Mucosa of descending colon (tissue), 3 donors: Measurements from ENCODE around the gene CCR6. TPM values are rescaled to one million over a fixed set of nuclear protein-coding genes. Genes with fewer than 3 reads are reported as not detected.

Experiments
- ATAC-seq: fragments of 200-7000 bp; cut with Tn5 transposase; one replicate; pipeline ENCODE4 v1.9.1; 2020; ENCODE audit warnings: mild to moderate bottlenecking, moderate library complexity
- DNase-seq, 3 donors: peaks; one replicate each; pipeline ENCODE4 v3.0.0-alpha.2; 2020
- H3K36me3 ChIP-seq: fragments of 200-600 bp; one replicate; pipeline ENCODE4 v1.8.0; 2021; ENCODE audit warnings: low read depth, mild to moderate bottlenecking
- H3K4me1 ChIP-seq: fragments of 200-600 bp; one replicate; pipeline ENCODE4 v1.8.0; 2021; ENCODE audit warnings: low read depth, mild to moderate bottlenecking
- H3K4me3 ChIP-seq: fragments of 200-600 bp; one replicate; pipeline ENCODE4 v1.8.0; 2021; ENCODE audit warnings: mild to moderate bottlenecking
- H3K9me3 ChIP-seq: fragments of 200-600 bp; one replicate; pipeline ENCODE4 v1.8.0; 2021; ENCODE audit warnings: mild to moderate bottlenecking
- CTCF ChIP-seq: fragments of 200-600 bp; IDR thresholded peaks from one replicate; pipeline ENCODE4 v1.8.0; 2022; ENCODE audit warnings: antibody characterized with exemption, mild to moderate bottlenecking
- intact Hi-C, 2 donors: fragments of 100-400 bp; cut with DNase I in 1 of 2; cut with micrococcal nuclease in 1 of 2; formaldehyde crosslinking; loops; one replicate each; pipeline versions ENCODE4 v1.11.0 to v1.11.1; 2022; cut with DNase I, micrococcal nuclease
- total RNA-seq, 3 donors: library from RNA; stranded (reverse); fragmentation: NEBNext Ultra II Directional in 2 of 3; extraction: Animal tissue kit (Norgen Biotek cat#: 25700) in 2 of 3; gene quantifications; one replicate each; pipeline versions ENCODE4 v1.2.1 to v1.2.4, GENCODE V29; 2021 to 2023
- donor health status: DM: no; HTN: no; CAD: no; lungs with moderate emphysema.
- donor health status: DM: no; HTN: no; CAD: no.
- donor health status: DM: no; HTN: yes; CAD: no.

Gene CCR6
- total RNA-seq, 3 donors from 2014 or later: 0.17 to 0.43 TPM; not detected in 1

DNA sequence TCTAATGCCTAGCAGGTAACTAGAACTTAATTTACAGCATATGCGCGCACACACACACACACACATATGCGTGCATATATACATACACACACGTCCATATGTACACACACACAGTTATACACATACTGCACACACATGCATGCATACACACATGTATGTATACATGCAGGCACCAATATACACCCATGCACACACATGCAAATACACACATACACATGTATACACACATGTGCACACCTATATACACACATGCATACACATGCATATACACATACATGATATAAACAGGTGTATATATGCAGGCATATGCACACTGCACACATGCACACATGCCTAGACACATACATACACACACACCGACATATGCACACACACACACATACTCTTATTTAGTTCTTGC, 1.9 kb downstream of the CCR6 start:
- H3K4me3 ChIP-seq: no peak overlapping the region
- no peaks in the 10 kb centered on the region for H3K36me3 ChIP-seq
- peaks cover 13% of the 10 kb centered on the region for H3K4me1 ChIP-seq
- DNase-seq (no peak), ATAC-seq (no peak)
- H3K9me3 ChIP-seq: no peaks in the 10 kb centered on the region
- intact Hi-C loops: no loop called here
- TF ChIP-seq CTCF: no peak

DNA sequence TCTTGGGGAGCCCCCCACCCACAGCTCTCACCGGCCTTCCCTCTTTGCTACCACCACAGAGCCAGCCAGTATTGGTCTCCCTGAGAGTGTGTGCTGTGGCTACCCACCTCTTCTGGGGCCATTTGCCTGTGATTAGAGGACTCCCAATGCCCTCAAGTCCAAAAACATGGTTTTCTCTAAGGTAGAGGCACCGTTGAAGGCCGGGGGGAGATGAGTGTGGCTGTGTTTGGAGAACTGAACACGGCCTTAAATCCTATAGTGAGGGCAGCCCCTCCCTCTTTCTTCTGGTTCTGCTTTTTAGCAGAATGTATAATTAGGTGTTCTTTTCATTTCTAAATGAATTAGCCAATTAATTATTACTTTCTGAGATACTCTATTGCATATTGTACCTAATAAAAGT, 2.5 kb downstream of the CCR6 start:
- intact Hi-C loops: no loop called here
- H3K36me3 ChIP-seq: no peaks in the 10 kb centered on the region
- H3K4me3 ChIP-seq: no peak overlapping the region
- ATAC-seq: no peak
- peaks cover 13% of the 10 kb centered on the region for H3K4me1 ChIP-seq
- DNase-seq: no peak
- no peak for TF ChIP-seq CTCF
- H3K9me3 ChIP-seq: no peaks in the 10 kb centered on the region

- no peak for ATAC-seq
- peaks cover 13% of the 10 kb centered on the region for H3K4me1 ChIP-seq
Measured at GRCh38 chr6:167125855-167126349, 3.0 kb downstream of the CCR6 start.

GRCh38 chr6:167127785-167128531, 5.1 kb downstream of the CCR6 start:
- Histone ChIP-seq H3K9me3 (no peaks in the 10 kb centered on the region), H3K4me1 (peaks cover 7% of the 10 kb centered on the region), H3K36me3 (no peaks in the 10 kb centered on the region), H3K4me3 (no peak overlapping the region)
- intact Hi-C loops: no loop called here
- ATAC-seq (no peak), DNase-seq (no peak)
- no peak for TF ChIP-seq CTCF

More at GRCh38 chr6:167125855-167126349, 3.0 kb downstream of the CCR6 start:
- TF ChIP-seq CTCF: no peak
- no peaks in the 10 kb centered on the region for H3K9me3 ChIP-seq
- no peak overlapping the region for H3K4me3 ChIP-seq
- H3K36me3 ChIP-seq: no peaks in the 10 kb centered on the region
- DNase-seq: no peak
- intact Hi-C loops: no loop called here

DNA sequence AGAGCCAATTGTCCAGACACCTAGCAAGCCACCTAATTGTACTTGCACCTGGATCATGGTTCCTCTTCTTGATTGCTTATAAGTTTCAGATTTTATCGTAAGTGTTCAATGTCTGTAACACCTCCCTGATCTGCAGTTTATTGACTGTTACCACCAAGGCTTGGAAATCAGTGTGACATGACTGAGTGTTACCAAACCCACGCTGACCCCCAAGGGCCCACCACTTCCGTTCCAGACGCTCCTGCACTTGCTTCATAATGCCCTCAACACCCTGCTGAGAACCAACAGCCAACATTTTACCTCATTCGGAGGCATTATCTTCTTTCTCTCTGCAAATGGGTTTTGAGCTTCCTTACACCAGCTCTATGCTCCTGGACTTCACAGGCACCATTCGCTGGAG, 6.3 kb downstream of the CCR6 start:
- no peak for TF ChIP-seq CTCF
- ATAC-seq: no peak
- no peaks in the 10 kb centered on the region for H3K36me3 ChIP-seq
- no peaks in the 10 kb centered on the region for H3K4me1 ChIP-seq
- no peak for DNase-seq
- no peak overlapping the region for H3K4me3 ChIP-seq
- no peaks in the 10 kb centered on the region for H3K9me3 ChIP-seq
- intact Hi-C loops: no loop called here
